Activated CD4-positive, alpha-beta T cell treated with anti-CD3 and anti-CD28 coated beads, Interleukin-2, amount 50 U/mL, for 24 hours (primary cell): ENCODE data around the gene LRRC8E.
"Not testable (repeated sequence)": the region's sequence is repeated elsewhere in the genome, so short reads cannot be mapped to it uniquely, and the experiment has no call there.

Source experiments
- DNase-seq, 2 donors: peaks; one replicate each; pipeline ENCODE4 v3.0.0-alpha.2; 2020; ENCODE audit warnings: low read depth in 1 of 2, low spot score in 1 of 2

Gene LRRC8E

DNA sequence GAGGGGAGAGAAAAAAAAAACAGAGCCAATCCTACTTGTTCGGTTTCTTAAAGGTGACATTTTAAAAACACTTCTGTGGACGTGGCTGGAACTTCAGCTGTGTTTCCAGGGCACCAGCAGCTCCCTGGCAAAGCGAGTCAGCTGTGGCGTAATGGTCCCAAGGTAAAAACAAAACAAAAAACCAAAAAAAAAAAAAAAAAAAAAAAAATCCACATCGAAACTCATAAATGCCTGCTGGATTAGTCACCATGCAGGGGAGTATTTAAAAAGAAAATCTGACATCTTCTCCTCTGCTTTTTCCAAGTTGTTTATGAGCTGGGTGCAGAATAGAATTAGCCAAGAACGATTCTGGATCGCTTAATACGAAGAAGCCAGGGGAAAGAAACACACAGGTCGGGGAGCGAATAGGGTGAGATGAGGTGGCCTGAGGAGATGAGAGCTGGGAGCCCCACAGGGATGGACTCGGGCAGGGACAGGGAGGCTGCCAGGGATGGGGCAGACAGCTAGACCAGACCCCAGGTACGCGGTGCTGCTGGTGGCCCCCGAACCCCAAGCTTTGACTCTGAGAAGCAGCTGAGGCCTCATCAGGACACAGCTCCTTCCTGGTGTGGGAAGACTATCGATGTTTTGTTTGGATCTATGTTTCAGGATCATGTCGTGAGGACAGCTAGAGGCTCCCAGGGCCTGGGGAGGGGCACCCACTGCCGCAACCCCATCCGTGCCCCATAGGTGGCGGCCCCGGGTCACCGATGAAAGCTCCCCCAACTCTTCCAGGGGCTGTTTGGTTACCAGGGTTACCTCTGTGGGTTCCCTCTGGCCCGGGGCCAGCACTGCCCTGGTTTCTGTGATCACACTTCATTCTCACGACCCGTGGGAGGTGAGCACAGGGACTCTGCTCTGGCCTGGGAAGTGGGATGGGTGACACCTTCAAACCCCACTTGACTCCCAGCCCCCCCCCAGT, 40.7 kb downstream of the LRRC8E start:
- DNase-seq: peak in 1 of 2 donors; percentile 33

DNA sequence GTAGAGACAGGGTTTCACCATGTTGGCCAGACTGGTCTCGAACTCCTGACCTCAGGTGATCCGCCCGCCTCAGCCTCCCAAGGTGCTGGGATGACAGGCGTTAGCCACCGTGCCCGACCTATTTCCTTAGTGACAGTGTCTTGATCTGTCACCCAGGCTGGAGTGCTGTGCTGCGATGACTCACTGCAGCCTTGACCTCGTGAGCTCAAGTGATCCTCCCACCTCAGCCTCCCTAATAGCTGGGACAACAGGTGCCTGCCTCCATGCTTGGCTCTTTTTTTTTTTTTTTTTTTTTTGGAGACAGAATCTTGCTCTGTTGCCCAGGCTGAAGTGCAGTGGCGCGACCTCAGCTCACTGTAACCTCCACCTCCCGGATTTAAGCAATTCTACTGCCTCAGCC, 41.7 kb downstream of the LRRC8E start:
- DNase-seq: not testable (repeated sequence)

DNA sequence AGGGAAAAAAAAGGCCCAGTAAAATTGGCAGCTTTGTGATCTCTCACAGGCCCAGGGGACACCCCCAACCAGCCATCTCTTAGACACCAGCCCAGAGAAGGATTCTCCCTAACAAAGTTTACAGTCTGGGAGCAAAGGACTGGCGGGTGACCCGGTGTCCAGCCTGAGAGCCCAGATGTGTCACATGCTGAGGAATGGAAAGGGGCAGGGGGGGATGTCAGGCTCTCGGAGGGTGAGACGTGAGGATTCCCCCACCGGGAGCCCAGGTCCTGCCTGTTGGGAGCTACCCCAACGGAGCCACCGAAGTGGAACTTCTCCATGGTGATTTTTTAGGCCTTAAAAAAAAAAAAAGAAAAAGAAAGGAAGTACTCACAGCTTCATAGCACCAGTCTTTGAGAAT, 42.5 kb downstream of the LRRC8E start:
- DNase-seq: no peak

DNA sequence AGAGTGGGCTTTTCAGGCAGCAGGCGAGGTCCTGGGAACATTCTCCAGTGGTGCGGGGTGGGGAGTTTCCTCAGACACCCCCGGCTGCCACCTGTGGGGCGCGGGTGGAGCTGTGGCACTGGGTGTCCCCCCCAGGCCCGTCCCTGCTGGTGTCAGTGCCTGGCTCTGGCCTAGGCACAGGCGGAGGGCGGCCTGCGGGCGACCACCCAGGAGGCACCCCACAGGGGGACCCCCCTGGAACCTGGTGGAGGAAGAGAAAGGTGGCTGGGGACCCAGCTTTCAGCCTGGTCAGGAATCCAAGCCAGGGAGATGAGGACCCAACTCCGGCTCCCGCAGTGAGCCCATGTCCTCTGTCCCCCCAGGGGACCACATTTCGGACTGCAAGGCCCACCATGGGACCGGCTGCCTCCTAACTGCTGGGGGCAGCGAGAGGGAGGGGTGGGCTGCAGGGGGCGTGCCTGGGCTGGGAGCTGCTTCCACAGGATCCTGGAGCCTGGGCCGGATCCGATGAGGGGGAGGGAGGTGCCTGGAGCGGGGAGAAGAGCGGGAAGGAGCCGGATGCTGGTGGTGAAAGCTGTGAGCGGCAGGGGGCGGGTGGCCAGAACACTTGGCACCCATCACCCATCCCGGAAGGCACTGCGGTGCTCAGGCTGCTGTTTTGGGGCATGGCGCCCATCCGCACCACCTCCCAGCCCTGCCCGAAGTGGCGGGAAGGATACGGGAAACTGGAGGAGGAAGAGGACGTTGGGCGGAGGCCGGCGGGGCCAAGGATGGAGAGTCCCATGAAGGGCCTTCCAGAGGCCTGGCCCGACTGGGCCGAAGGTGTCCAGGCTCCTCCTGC, 43.1 kb downstream of the LRRC8E start:
- no peak for DNase-seq

DNA sequence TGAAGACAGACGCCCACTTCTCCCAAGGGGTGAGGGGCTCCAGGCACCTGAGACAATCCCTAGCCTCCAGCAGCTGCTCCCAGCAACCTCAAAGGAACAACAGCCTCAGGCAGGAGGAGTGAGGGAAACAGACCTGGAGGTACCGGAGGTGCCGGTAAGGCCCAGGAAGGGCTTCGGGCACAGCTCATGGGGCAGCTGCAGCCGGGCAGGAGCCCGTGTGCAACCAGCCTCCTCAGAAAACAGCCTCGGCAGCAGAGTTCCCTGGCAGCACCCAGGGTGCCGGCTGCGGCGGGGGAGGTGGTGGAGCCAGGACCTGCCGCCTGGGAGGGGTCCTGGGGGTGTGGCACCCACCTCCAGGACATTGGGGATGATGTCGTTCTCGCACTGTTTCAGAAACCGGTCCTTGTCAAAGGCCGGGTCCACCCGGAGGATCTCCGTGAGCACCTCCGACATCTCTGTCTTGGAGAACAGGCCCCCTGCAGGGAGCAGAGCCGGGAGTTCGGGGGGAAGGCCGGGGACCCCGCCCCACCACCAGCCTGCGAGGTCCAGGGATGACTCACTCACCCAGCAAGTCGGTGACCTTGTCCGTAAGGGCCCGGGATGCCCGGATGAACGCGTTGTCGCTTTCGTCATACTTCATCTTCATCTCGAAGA, 44.1 kb downstream of the LRRC8E start:
- DNase-seq: no peak

DNA sequence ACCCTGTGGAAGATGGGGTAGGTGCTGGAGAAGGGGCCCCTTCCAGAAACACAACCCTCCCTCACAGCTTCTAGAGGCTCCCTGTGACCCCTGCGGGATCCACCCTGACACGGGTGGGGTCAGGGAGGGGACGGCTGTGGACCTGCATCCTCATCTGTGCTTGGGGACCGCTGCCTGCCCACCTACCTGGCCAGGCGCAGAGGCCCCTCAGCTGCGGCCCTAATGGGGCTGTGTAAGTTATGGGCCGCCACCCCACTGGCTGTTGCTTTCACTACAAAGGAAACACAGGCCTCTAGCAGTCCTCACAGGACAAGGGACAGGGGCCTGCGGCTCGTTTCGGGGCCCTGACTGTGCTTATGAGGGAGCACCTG, 44.6 kb downstream of the LRRC8E start:
- DNase-seq: no peak

DNA sequence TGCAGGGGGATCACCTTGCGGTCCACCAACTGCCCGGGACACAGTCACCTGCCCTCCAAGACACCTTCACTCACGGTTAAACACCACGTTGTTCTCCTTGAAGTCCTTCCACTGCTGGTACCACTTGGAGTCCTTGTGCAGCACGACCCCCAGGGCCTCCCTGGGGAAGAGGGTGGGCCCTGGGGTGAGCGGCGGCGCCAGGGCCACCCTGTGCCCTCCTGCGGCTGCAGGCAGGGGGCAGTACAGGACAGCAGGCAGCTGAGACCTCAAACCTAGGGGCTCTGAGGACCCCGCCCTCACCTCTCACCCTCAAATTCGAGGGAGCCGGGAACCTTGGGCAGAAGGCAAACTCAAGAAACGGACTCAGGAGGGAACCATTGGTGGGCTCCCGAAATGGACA, 45.1 kb downstream of the LRRC8E start:
- no peak for DNase-seq

DNA sequence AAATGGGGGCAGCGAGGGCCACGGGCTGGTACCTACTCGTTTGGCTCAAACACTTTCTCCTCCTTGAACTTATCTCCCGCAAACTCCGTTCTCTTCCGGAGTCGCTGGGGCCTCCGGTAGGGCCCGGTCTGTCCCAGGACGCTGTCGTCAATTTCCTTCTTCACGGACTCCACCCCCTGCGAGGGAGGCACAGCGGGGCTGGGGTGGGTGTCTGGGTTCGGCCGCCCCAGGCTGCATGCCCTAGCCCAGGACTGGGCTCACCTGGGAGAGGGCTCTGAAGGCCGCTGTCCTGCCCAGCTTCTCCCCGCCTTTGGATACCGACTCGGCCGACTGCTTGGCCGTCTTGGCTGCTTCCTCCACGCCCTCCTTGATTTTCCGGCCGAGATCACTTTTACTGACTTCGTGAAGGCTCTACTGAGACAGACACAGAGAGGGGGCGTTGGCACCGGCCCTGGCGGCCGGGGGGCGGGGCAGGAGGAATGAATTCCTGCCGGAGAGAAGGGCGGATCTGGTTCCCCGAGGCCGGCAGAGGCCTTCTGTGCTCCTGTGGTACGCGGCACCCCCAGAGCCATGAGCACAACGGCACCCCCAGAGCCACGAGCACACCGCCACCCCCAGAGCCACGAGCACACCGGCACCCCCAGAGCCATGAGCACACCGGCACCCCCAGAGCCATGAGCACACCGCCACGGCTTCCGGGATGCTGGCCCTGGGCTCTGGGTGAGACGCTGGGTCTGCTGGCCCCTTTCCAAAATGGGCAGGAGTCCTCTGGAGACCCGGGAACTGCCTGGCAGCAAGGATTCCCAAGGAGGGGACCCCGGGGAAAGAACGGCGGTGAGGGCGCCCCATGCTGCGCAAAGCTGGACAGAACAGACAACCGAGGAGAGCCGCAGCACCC, 45.8 kb downstream of the LRRC8E start:
- no peak for DNase-seq

DNA sequence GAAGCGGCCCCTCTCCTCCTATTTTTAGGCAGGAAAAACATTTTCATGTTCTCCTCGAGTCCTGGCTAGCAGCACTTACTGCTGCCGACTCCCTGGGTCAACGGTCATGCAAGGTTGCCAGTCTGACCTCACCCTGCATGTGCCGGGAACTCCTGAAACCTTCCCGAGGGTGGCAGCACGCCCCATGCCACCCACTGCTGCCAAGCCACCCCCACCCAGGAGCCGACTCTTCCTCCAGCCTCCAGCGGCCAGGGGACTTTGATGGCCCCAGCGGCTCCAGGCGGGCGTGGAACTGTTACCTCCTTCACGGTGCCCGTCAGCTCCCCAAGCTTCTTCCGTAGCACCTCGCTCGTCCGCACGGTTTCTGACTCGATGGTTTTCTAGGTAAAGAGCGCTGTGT, 46.5 kb downstream of the LRRC8E start:
- DNase-seq: no peak

DNA sequence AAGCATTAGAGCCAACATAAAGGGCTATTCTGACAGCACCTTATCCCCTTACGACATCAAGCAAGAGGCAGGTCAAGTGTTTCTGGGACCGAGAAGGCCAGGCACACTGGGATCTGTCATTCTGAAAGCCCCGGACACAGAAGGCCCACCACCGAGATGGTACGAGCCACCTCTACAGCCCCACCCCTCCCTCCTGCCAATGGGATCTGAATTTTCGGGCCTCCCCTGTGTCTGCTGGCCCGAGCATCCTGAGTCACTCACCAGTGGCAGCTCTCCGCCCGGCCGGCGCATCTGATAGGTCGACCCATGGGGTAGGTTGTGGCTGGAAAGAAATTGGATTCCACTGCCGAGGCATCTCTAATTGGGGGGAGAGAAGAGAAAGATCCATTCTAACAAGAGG, 52.5 kb downstream of the LRRC8E start:
- DNase-seq: no peak

DNA sequence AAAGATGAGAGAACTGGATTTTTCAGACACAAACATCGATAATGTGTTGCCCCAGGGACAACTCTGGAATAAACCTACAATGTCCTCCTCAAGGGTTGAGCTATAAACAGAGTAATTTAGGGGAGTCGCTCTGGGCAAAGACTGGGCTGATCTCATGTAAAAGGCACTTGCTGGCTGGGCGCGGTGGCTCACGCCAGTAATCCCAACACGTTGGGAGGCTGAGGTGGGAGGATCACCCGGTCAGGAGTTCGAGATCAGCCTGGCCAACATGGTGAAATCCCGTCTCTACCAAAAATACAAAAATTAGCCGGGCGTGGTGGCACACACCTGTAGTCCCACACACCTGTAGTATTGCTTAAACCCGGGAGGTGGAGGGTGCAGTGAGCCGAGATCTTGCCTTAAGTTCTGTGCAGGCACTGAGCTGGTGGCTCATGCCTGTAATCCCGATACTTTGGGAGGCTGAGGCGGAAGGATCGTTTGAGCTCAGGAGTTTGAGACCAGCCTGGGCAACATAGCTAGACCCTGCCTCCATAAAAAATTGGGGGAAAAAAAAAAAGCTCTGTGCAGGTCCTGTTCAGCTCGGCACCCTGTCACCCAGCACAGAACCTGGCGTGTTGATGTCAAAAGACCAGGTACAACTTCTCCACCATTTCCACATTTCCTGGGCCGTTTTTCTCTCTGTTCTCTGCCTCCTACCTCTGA, 53.7 kb downstream of the LRRC8E start:
- no peak for DNase-seq

DNA sequence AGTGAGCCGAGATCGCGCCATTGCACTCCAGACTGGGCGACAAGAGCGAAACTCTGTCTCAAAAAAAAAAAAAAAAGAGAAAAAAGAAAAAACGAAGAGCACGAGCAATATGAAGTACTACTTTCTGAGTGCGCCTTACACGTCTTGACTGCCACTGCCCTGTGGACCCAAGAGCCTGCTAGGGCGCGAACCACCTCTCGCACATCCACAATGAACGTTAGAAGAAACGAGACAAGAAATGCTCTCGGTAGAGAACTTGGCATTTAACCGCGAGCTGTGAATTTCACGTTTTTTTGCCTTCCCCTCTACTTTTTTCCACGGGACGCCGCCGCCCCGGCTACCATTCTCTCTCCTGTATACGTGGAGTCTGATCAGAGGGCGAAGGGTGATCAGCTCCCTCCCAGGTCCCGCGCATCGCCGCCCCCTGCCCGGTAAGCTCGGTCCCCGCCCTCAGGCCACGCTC, 54.7 kb downstream of the LRRC8E start:
- DNase-seq: no peak

DNA sequence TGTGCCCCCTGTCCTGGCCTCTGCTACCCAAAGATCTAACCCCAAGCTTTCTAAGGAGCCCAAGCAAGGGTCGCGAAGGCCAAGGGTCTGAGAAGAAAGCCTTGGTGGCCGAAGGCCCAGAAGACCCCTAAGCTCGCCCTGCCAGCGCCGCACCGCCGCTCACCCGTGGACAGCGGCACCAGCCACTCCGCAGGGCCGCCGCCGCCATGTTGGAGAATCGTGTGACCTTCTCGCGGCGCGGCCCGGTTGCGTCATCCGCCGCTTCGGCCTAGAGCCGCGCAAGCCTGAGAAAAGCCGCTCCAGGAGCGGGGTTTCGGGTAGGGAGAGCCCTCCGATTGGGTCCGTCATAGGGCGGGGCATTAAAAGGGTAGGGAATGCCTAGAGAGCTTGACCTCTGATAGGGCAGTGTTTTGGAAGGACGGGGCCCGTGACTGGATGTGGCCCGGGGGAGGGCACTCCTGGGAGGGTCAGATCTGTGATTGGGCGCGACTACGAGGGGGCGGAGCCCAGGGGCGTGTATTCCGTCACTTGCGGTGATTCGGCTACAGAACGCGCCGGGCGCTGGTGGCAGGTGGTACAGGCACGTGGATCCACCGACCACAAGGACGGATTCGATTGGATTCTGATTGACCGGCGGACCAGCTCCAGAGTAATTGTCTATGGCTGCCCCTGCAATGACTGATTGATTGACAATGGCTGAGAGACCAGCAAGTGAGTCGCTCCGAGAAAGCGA, 55.3 kb downstream of the LRRC8E start, which contains the start of gene TIMM44:
TIMM44 (minus strand) TSS at position 223 of the 733 bp plus-strand sequence; CDS start at position 208, 15 bp downstream.
- peak; percentile 95 to 100 for DNase-seq

DNA sequence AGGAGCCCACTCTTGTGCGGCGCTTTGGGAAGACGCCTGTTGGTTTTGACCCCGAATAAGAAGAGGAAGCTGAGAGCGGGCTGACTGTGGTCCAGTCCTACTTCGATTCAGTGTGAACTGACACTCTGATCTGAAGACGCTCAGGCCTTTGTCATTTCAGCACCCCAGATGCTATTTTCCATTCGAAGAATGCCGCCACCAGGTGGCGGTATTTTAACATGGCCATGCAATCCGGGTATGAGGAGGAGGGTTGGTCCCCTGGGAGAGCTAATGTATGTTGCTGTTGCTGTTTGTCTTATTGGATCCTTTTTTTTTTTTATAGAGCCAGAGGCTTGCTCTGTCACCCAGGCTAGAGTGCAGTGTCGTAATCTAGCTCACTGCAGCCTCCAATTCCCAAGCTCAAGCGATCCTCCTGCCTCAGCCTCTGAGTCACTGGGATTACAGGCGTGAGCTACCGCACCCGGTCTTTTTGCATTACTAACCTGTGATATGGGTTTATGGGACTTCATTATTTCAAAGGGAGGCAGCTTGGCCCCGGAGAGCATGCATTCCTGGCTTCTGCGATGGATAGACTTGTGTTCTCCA, 56.0 kb downstream of the LRRC8E start:
- peak; percentile 81 to 83 for DNase-seq

DNA sequence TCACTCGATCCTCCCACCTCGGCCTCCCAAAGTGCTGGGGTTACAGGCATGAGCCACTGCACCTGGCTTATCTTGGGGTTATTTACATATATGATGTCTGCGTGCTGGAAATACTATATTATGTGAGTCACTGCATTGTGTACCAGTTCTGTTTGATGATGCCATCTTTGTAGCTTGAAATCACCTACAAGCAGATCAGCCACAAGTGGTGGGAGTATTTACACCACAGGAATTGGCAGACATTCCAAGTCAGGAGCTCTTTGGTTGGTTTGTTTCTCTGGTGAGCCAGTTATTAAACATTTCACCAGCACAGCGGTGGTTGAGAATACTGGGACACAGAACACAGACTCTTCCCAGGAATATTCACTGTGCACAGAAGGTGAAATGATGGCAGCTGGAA, 59.6 kb downstream of the LRRC8E start:
- no peak for DNase-seq
